Central memory CD8-positive, alpha-beta T cell (primary cell): ENCODE data around the gene S1PR5.
"Not testable (repeated sequence)": the region's sequence is repeated elsewhere in the genome, so short reads cannot be mapped to it uniquely, and the experiment has no call there.

Source experiments
- ATAC-seq: fragments of 150-1000 bp; cut with Tn5 transposase; replicated peaks from 2 replicates; pipeline ENCODE4 v1.10.0; 2022; ENCODE audit warnings: mild to moderate bottlenecking, moderate FRiP score, moderate number of reproducible peaks; ENCODE audit not compliant: poor library complexity, severe bottlenecking; ENCODE audit errors: extremely low read depth
- DNase-seq, 2 donors: peaks; one replicate each; pipeline ENCODE4 v3.0.0; 2021; ENCODE audit warnings: low spot score in 2 of 2
- H3K27ac Mint-ChIP-seq: one replicate; pipeline ENCODE4 v1.8.0; 2022; ENCODE audit warnings: low read depth, mild to moderate bottlenecking, moderate library complexity, mixed read lengths
- H3K27me3 Mint-ChIP-seq: one replicate; pipeline ENCODE4 v1.8.0; 2022; ENCODE audit warnings: mixed read lengths
- H3K36me3 Mint-ChIP-seq: one replicate; pipeline ENCODE4 v1.8.0; 2022; ENCODE audit warnings: mild to moderate bottlenecking, moderate library complexity, mixed read lengths; ENCODE audit not compliant: insufficient read depth
- H3K4me1 Mint-ChIP-seq: one replicate; pipeline ENCODE4 v1.8.0; 2022; ENCODE audit warnings: mixed read lengths
- H3K4me3 Mint-ChIP-seq: one replicate; pipeline ENCODE4 v1.8.0; 2022; ENCODE audit warnings: mild to moderate bottlenecking, moderate library complexity, mixed read lengths
- H3K9me3 Mint-ChIP-seq: one replicate; pipeline ENCODE4 v1.8.0; 2022; ENCODE audit warnings: mixed read lengths

S1PR5 gene

GRCh38 chr19:10553087-10553667 lies 35.9 kb upstream of the S1PR5 start:
- Mint-ChIP-seq H3K27ac (peak overlapping the region; percentile 88), H3K4me1 (peaks cover 25% of the 10 kb centered on the region), H3K27me3 (no peaks in the 10 kb centered on the region), H3K4me3 (peak overlapping the region; percentile 69), H3K36me3 (peaks cover 72% of the 10 kb centered on the region), H3K9me3 (no peaks in the 10 kb centered on the region)
- DNase-seq (no peak), ATAC-seq (peak; percentile 7)

DNA sequence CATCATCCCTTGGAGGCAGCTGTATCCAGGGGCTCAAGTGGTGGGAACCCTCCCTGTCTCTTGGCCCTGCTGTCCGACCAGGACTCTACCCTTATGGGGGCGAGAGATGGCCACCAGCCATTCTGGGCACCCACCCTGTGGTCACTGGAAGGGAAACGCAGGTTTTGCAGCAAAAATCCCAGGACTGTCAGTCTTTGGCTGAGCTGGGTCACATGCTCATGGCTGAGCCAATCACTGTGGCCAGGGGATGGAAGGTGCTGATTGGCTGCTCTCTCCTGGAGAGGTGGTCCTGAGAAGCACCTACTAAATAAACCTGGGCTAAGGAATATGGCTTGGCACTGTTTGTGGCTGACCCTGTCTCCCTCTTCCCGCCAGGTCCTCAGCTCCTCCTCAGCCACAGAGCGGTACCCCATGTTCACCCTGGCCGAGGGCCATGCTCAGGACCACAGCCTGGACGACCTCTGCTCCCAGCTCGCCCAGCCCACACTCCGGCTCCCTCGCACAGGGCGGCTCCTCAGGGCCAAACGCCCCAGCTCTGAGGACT lies 35.3 kb upstream of the S1PR5 start:
- no peak for ATAC-seq
- DNase-seq = no peak
- peaks cover 22% of the 10 kb centered on the region for H3K4me1 Mint-ChIP-seq
- peak overlapping the region; percentile 88 for H3K27ac Mint-ChIP-seq
- no peaks in the 10 kb centered on the region for H3K27me3 Mint-ChIP-seq
- no peaks in the 10 kb centered on the region for H3K9me3 Mint-ChIP-seq
- peaks cover 70% of the 10 kb centered on the region for H3K36me3 Mint-ChIP-seq
- peak overlapping the region; percentile 69 for H3K4me3 Mint-ChIP-seq

- Mint-ChIP-seq H3K9me3 (no peaks in the 10 kb centered on the region), H3K27me3 (no peaks in the 10 kb centered on the region), H3K4me1 (peaks cover 22% of the 10 kb centered on the region), H3K27ac (no peak overlapping the region), H3K4me3 (peak overlapping the region; percentile 69), H3K36me3 (peaks cover 69% of the 10 kb centered on the region)
- ATAC-seq (no peak), DNase-seq (no peak)
These were observed 34.6 kb upstream of the S1PR5 start for GRCh38 chr19:10551698-10552301.

DNA sequence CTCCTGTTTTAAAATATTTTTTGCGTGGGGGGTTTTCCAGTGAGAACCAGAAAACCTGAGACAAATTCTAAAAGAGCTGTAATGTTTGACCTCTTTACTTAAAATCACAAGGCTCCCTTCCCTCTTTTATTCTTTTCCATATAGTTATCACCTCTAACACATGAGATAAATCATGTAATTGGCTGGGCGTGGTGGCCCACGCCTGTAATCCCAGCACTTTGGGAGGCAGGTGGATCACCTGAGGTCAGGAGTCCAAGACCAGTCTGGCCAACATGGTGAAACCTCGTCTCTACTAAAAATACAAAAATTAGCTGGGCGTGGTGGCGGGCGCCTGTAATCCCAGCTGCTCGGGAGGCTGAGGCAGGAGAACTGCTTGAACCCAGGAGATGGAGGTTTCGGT lies 33.8 kb upstream of the S1PR5 start:
- Mint-ChIP-seq H3K4me1 (peaks cover 22% of the 10 kb centered on the region), H3K36me3 (peaks cover 67% of the 10 kb centered on the region), H3K4me3 (peak overlapping the region; percentile 34)
- not testable (repeated sequence) for H3K27ac Mint-ChIP-seq, ATAC-seq, H3K27me3 Mint-ChIP-seq, DNase-seq, H3K9me3 Mint-ChIP-seq

GRCh38 chr19:10550336-10550735 lies 33.1 kb upstream of the S1PR5 start:
- Mint-ChIP-seq H3K4me3 (no peak overlapping the region), H3K27ac (no peak overlapping the region)

DNA sequence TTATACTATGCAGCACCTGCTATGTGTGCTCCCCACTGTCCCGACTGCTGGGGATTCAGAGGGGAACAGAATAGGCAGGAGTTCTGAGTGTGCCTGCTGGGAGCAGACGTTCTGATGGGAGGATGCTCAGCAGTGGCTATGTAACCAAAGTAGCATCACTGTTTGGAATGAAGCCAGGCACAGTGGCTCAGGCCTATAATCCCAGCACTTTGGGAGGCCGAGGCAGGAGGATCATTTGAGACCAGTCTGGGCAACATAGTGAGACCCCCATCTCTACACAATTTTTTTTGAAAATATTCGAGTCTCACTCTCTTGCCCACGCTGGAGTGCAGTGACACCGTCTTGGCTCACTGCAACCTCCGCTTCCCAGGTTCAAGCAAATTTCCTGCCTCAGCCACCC lies 32.5 kb upstream of the S1PR5 start:
- no peak overlapping the region for H3K27ac Mint-ChIP-seq
- DNase-seq = no peak
- no peak for ATAC-seq
- H3K36me3 Mint-ChIP-seq = peaks cover 66% of the 10 kb centered on the region
- H3K4me1 Mint-ChIP-seq = peaks cover 28% of the 10 kb centered on the region
- no peaks in the 10 kb centered on the region for H3K9me3 Mint-ChIP-seq
- H3K4me3 Mint-ChIP-seq = no peak overlapping the region
- H3K27me3 Mint-ChIP-seq = no peaks in the 10 kb centered on the region

More at GRCh38 chr19:10550336-10550735, 33.1 kb upstream of the S1PR5 start:
- no peaks in the 10 kb centered on the region for H3K27me3 Mint-ChIP-seq
- no peaks in the 10 kb centered on the region for H3K9me3 Mint-ChIP-seq
- DNase-seq (no peak), ATAC-seq (no peak)
- H3K4me1 Mint-ChIP-seq = peaks cover 22% of the 10 kb centered on the region
- peaks cover 66% of the 10 kb centered on the region for H3K36me3 Mint-ChIP-seq

GRCh38 chr19:10548746-10549276 lies 31.6 kb upstream of the S1PR5 start:
- no peak for DNase-seq
- Mint-ChIP-seq H3K4me3 (no peak overlapping the region), H3K27me3 (no peaks in the 10 kb centered on the region), H3K9me3 (no peaks in the 10 kb centered on the region), H3K4me1 (peaks cover 20% of the 10 kb centered on the region), H3K36me3 (peaks cover 64% of the 10 kb centered on the region), H3K27ac (no peak overlapping the region)
- no peak for ATAC-seq

GRCh38 chr19:10546817-10547216 lies 29.6 kb upstream of the S1PR5 start:
- H3K27me3 Mint-ChIP-seq = no peaks in the 10 kb centered on the region
- no peak for ATAC-seq
- H3K4me3 Mint-ChIP-seq = no peak overlapping the region
- peaks cover 8% of the 10 kb centered on the region for H3K4me1 Mint-ChIP-seq
- no peaks in the 10 kb centered on the region for H3K9me3 Mint-ChIP-seq
- peaks cover 49% of the 10 kb centered on the region for H3K36me3 Mint-ChIP-seq
- DNase-seq = no peak
- H3K27ac Mint-ChIP-seq = peak overlapping the region; percentile 82

GRCh38 chr19:10544753-10545251 lies 27.6 kb upstream of the S1PR5 start:
- DNase-seq = no peak
- H3K9me3 Mint-ChIP-seq = no peaks in the 10 kb centered on the region
- peak overlapping the region; percentile 89 for H3K27ac Mint-ChIP-seq
- peaks cover 8% of the 10 kb centered on the region for H3K4me1 Mint-ChIP-seq
- no peak for ATAC-seq
- H3K27me3 Mint-ChIP-seq = peaks cover 10% of the 10 kb centered on the region
- H3K36me3 Mint-ChIP-seq = peaks cover 38% of the 10 kb centered on the region
- peak overlapping the region; percentile 90 for H3K4me3 Mint-ChIP-seq

- Mint-ChIP-seq H3K4me1 (peaks cover 8% of the 10 kb centered on the region), H3K27me3 (peaks cover 11% of the 10 kb centered on the region), H3K36me3 (peaks cover 33% of the 10 kb centered on the region), H3K27ac (peak overlapping the region; percentile 89), H3K4me3 (peak overlapping the region; percentile 90), H3K9me3 (no peaks in the 10 kb centered on the region)
- DNase-seq (no peak), ATAC-seq (peak; percentile 5)
These were observed 27.1 kb upstream of the S1PR5 start for GRCh38 chr19:10544242-10544752.

DNA sequence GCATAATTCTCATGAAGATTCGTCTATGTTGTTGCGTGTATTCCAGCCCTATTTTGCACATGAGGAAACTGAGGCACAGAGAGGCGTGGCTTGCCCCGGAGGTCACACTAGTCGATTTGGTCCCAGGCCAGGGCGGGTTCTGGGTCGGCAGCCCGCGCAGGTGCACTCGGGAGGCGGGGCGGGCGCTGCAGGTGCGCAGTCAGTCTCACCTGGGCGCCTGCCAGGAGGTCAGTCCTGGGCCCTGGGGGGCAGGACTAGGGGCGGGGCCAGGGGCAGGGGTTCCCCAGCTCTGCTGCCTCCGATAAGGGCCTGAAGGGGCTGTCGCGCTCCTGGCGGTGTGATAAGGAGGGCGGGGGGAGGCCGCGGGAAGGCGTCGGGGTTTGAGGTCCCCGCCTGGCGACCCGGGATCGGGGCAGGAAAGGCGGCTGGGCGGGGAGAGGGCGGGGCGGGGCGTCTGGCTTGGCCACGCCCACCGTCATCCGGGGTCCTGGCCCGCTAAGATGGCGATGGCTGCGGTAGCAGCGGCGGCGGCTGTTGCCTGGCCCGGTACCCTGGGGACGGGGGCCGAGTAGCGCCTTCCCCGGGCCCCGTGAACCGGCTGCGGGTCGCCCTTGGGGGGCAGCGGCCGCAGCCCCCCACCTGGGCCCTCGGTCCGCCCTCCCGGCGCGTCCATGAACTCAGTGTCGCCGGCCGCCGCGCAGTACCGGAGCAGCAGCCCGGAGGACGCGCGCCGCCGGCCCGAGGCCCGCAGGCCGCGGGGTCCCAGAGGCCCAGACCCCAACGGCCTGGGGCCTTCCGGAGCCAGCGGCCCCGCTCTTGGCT lies 26.4 kb upstream of the S1PR5 start, which contains the start of gene ATG4D:
ATG4D (plus strand) TSS at position 485 of the 822 bp plus-strand sequence; CDS start at position 672, 187 bp downstream.
- Mint-ChIP-seq H3K4me1 (peaks cover 8% of the 10 kb centered on the region), H3K27ac (peak within 1 kb of the TSS; percentile 89), H3K27me3 (peaks cover 11% of the 10 kb centered on the region), H3K4me3 (peak within 1 kb of the TSS; percentile 90), H3K9me3 (no peaks in the 10 kb centered on the region), H3K36me3 (peaks cover 26% of the 10 kb centered on the region)
- peak; percentile 65 to 75 for DNase-seq
- peak; percentile 85 for ATAC-seq

GRCh38 chr19:10543059-10543419 lies 25.8 kb upstream of the S1PR5 start:
- Mint-ChIP-seq H3K27ac (no peak overlapping the region), H3K9me3 (no peaks in the 10 kb centered on the region), H3K27me3 (peaks cover 11% of the 10 kb centered on the region), H3K36me3 (peaks cover 20% of the 10 kb centered on the region), H3K4me1 (peaks cover 8% of the 10 kb centered on the region), H3K4me3 (peak overlapping the region; percentile 73)
- no peak for ATAC-seq
- DNase-seq = no peak
